Measurements from ENCODE around the gene C1GALT1C1L. TPM values are rescaled to one million over a fixed set of nuclear protein-coding genes. Genes with fewer than 3 reads are reported as not detected.
"Not testable (repeated sequence)": the region's sequence is repeated elsewhere in the genome, so short reads cannot be mapped to it uniquely, and the experiment has no call there.

C1GALT1C1L gene
- total RNA-seq, 1 donor from 2014 or later: not detected

DNA sequence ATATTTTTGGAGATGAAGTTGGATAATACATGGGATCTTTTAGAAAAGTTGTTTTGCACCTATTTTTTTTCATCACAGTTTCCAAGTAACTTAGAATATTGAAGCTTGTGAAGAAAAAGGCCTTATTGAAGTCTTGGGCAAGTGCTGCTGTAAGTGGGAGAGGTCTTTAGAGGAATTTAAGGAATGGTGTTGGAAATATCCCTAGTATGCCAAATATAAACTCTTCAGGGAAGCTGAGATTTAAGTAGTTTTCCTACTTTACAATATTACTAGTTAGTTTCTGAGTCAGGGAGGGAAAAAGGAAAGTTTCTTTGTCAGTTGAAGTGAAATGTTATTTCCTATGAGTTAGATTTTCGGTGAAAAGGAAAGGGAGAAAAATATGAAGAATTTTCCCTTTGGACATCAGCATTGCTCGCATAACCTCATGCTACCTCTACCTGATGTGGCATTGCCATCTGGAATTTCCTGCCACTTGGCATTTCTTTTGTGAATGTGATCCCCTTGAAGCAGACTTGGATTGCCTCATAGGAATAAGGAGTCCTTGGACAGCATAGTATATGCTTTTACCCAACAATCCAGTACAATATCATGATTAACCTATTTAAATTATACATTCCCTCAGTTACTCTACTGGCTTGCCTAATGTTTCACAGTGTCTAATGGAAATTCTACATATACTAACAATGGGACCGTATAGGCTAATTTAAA, 27.1 kb downstream of the C1GALT1C1L start:
- DNase-seq: peak; percentile 36

DNA sequence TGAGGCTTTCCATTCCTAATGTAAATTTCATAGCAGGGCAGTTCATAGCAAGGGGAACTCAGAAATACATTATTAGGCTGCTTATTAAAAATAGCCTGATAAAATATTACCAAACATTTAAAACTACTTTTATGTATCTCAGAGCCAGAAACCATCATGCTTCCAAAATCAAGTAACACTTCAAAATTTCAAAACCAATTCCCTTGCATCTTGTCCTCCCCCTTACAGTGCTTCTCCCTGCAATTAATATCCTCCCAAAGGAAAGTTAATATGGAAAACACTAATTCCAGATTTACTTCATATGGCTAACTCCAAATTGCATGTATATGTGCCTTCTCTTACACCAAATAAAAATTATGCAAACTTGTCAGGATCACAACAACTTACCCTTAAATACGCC, 32.5 kb downstream of the C1GALT1C1L start:
- no peak for DNase-seq

DNA sequence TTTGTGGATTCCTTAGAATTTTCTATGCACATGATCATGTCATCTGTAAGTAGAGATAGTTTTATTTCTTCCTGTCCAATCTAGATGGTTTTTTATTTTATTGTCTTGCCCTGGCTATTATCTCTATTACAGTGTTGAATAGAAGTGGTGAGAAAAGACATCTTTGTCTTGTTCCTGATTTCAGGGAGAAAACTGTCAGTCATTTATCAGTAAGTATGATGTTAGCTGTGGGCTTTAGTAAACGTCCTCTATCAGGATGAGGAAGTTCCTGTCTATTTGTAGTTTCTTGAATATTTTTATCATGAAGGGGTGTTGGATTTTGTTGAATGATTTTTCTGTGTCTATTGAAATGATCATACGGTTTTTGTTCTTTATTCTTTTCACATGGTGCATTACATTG, 33.9 kb downstream of the C1GALT1C1L start:
- no peak for DNase-seq

DNA sequence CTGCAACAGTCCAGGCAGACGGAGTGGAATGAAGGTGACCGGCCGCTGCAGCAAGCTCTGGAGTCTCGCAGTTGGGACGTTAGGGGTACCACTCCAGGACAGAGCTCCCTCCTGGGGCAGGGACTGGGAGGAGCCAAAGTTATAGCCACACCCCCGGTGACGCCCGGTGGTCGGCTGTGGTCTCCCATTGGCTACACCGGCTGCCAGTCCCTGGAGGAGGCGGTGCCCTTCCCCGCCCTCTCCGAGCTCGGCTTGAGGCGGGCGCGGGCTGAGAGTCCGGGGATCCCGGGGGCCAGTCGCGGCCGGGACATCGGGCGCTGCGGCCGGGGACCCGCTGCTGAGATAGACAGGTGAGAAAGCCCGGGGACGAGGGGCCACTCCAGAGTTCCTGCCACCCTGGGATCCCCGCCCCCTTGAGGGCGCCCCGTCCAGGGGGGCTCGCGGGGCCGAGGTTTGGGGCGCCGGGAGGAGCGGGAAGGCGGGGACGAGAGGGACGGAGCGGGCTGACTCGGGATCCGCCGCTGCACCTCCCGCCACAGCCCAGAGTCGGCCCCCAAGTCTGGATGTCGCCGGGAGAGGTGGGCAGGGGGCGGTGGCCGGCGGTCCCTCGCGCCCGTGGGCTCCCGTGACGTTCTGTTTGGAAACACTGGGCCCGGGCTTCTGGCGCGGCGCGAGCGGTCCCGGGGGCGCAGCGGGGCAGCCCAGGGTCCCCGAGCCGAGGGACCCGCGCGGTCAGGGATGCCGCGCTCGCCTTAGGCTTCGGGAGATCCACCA, 39.0 kb downstream of the C1GALT1C1L start, which contains the start of gene PLEKHH2:
Gene PLEKHH2, plus strand, starts transcription at position 231 of the 774 bp plus-strand sequence. CDS start 7,414 bp downstream, outside the sequence.
- DNase-seq: peak; percentile 94

DNA sequence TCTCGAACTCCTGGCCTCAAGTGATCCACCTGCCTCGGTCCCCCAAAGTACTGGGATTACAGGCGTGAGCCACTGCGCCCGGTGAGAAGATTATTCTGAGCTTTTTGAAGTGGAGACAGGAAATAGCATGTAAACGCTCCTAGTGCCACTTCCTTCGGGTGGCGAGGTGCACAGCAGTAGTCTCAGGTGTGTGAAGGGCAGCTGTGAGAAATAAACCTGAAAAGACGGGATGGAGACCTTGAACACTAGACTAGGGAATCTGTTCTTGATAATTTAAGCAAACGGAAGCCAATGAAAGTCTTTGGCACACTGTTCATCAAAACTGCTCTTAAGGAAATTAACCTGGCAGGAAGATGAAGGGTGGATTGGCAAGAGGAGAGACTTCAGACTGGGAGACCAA, 39.6 kb downstream of the C1GALT1C1L start:
- no peak for DNase-seq

DNA sequence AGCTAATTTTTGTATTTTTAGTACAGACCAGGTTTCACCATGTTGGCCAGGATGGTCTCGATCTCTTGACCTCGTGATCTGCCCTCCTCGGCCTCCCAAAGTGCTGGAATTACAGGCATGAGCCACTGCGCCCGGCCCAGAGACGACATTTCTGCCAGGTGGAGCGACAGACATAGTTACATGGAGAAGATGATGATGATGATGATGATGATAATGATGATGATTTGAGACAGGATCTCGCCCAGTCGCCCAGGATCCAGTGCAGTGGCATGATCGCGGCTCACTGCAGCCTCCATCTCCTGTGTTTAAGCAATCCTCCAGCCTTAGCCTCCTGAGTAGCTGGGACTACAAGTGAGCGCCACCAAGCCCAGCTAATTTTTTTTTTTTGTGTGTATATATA, 40.1 kb downstream of the C1GALT1C1L start:
- DNase-seq: not testable (repeated sequence)

DNA sequence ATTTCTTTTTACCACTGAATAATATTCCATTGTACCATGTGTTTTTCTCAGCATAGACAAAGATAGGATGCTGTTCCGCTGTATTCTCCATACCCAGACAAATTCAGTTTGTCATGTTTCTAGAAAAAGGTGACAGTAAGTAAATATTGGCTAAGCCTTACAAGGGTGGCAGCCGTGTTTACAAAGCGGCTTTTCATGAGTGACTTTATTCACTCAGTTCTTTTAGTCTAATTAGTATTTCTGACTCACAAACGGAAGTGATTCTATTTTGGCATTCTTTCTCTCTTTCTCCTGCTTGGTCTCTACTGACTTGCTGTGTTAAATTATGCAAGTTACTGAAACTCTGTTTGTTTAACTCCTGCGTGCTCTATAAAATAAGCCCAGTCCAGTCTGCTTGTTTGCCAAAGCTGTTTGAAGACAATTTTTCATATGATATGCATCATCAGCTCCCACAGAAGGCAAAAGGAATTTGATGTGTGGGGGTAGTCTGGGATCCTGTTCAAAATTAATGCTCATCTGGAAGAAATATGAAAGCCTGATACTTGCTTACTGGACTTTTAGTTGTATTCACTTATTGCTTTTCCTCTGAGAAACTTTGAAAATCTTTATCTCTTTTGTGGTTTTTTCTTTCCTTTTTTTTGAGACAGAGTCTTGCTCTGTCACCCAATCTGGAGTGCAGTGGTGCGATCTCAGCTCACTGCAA, 41.5 kb downstream of the C1GALT1C1L start:
- peak; percentile 65 for DNase-seq

DNA sequence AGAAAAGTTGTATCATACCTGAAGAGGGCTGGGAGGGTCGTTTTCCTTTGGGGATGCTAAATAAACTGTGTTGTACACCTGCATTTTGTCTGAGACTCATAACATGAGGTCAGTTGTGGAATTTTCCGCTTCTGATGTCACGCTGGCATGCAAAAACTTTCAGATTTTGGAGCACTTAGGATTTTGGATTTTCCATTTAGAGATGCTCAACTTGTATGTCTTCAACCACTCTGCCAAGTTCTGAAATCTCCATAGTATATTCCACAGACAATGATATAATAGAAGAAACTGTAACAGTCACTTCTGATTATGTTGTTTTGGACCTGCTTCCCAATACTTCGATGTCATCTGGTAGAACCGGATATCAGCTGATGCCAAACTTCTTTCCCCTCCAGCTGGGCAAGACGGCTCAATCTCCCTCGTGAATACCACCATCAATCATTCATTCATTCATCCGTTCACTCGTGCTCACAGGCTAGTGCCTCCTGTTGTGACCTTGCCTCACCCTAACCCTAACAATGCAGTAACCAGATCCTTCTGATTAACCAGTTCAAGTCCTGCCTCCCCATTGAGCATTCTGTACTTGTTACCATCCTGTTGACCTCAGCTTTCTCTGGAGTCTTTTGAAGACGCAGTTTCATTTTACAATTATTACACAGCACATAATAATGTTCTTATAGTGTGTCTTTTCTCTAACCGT, 44.5 kb downstream of the C1GALT1C1L start:
- peak; percentile 40 for DNase-seq

Other genes with a start within 250 kb of the C1GALT1C1L start
- 57.0 TPM for gene THADA, start 80.4 kb downstream of the C1GALT1C1L start, total RNA-seq
- gene PLEKHH2, start 39.2 kb downstream of the C1GALT1C1L start, total RNA-seq: 26.0 TPM
- gene DYNC2LI1, start 97.6 kb upstream of the C1GALT1C1L start, total RNA-seq: 37.3 TPM
- gene ABCG5, start 162.4 kb upstream of the C1GALT1C1L start, total RNA-seq: not detected
- not detected for gene ABCG8, start 162.5 kb upstream of the C1GALT1C1L start, total RNA-seq